Measurements from ENCODE around the gene ZNF419. TPM values are rescaled to one million over a fixed set of nuclear protein-coding genes. Genes with fewer than 3 reads are reported as not detected.

Gene ZNF419
- total and polyA plus RNA-seq, 9 of the 15 experiments (the other 6 are each of a cell fraction or from before 2014, with no cell fraction given), result 0.07 to 5.4 (median 1.5) TPM

- TF ChIP-seq GABPA (tag; conservative IDR thresholded peaks at IDR 0.05; ENCODE audit: low read depth) (peak; percentile 96), TEAD1 (CRISPR knock-in tag; IDR thresholded peaks at IDR 0.05) (no peak), PRPF4 (IDR thresholded peaks at IDR 0.05; ENCODE audit: insufficient read depth, low read depth, low read length, poor library complexity, severe bottlenecking) (no peak), TAF1 (IDR thresholded peaks at IDR 0.05; ENCODE audit: control insufficient read depth, extremely low read depth, insufficient read depth, low read length, severe bottlenecking) (no peak), RBFOX2 (IDR thresholded peaks at IDR 0.05; ENCODE audit: low read depth, low read length) (peak; percentile 46), ZBTB5 (IDR thresholded peaks at IDR 0.05) (no peak), TARDBP (IDR thresholded peaks at IDR 0.05) (no peak), FOXJ2 (tag; IDR thresholded peaks at IDR 0.05) (no peak), ZNF592 (IDR thresholded peaks at IDR 0.05) (no peak), ZNF695 (CRISPR knock-in tag; IDR thresholded peaks at IDR 0.05) (no peak), MEIS2 (IDR thresholded peaks at IDR 0.05; ENCODE audit: partially characterized antibody) (no peak), ZNF780A (CRISPR knock-in tag; IDR thresholded peaks at IDR 0.05) (no peak), ZBTB11 (CRISPR knock-in tag; IDR thresholded peaks at IDR 0.05) (no peak)
Observed at GRCh38 chr19:57477191-57478008, 10.2 kb upstream of the ZNF419 start, which contains the start of gene ZNF772 (continued).

Measured in K562 (cell line).